H9 (cell line): ENCODE results near the gene AQP9. TPM values are rescaled to one million over a fixed set of nuclear protein-coding genes. Genes with fewer than 3 reads are reported as not detected.

Experiments used
- DNase-seq: peaks from one replicate; pipeline ENCODE4 v3.0.0-alpha.2; 2017
- H2AFZ ChIP-seq: one replicate; pipeline ENCODE4 v1.6.1; 2013; ENCODE audit warnings: mild to moderate bottlenecking, low read length, control low read depth, moderate library complexity
- H2AK5ac ChIP-seq: 2 replicates; pipeline ENCODE4 v1.6.1; 2013; ENCODE audit warnings: low read length, control low read depth, mixed read lengths; ENCODE audit not compliant: insufficient read length
- H2BK120ac ChIP-seq: one replicate; pipeline ENCODE4 v1.6.1; 2013; ENCODE audit warnings: low read depth, mild to moderate bottlenecking, low read length, control low read depth, inconsistent platforms; ENCODE audit not compliant: poor library complexity, severe bottlenecking
- H2BK12ac ChIP-seq: 2 replicates; pipeline ENCODE4 v1.6.1; 2013; ENCODE audit warnings: low read length, control low read depth, mixed read lengths, low read depth; ENCODE audit not compliant: insufficient read length
- H2BK15ac ChIP-seq: 2 replicates; pipeline ENCODE4 v1.6.1; 2013; ENCODE audit warnings: low read depth, low read length, control low read depth
- H2BK20ac ChIP-seq: one replicate; pipeline ENCODE4 v1.6.1; 2013; ENCODE audit warnings: low read depth, mild to moderate bottlenecking, low read length, control low read depth, inconsistent platforms; ENCODE audit not compliant: poor library complexity, severe bottlenecking
- H2BK5ac ChIP-seq: 2 replicates; pipeline ENCODE4 v1.6.1; 2013; ENCODE audit warnings: low read length, control low read depth, mixed read lengths; ENCODE audit not compliant: insufficient read length
- H3K14ac ChIP-seq: 2 replicates; pipeline ENCODE4 v1.6.1; 2013; ENCODE audit warnings: low read length, control low read depth; ENCODE audit not compliant: insufficient read depth
- H3K18ac ChIP-seq: 2 replicates; pipeline ENCODE4 v1.6.1; 2013; ENCODE audit warnings: low read depth, mild to moderate bottlenecking, mixed read lengths, low read length, control low read depth; ENCODE audit not compliant: insufficient read length
- H3K23ac ChIP-seq: 2 replicates; pipeline ENCODE4 v1.6.1; 2013; ENCODE audit warnings: low read length, control low read depth, mixed read lengths, low read depth; ENCODE audit not compliant: insufficient read length
- H3K23me2 ChIP-seq: 2 replicates; pipeline ENCODE4 v1.6.1; 2013; ENCODE audit warnings: low read depth, mild to moderate bottlenecking, mixed read lengths, low read length, control low read depth; ENCODE audit not compliant: insufficient read length, poor library complexity, severe bottlenecking
- H3K27ac ChIP-seq: 2 replicates; pipeline ENCODE4 v1.5.1; 2013; ENCODE audit warnings: low read length, control low read depth, mixed read lengths, low read depth; ENCODE audit not compliant: insufficient read length
- H3K27me3 ChIP-seq: 2 replicates; pipeline ENCODE4 v1.6.1; 2013; ENCODE audit warnings: low read length, control low read depth, inconsistent platforms; ENCODE audit not compliant: insufficient read depth
- H3K4ac ChIP-seq: 2 replicates; pipeline ENCODE4 v1.6.1; 2013; ENCODE audit warnings: low read depth, mild to moderate bottlenecking, control low read depth, inconsistent platforms, low read length, moderate library complexity
- H3K4me1 ChIP-seq: 2 replicates; pipeline ENCODE4 v1.6.1; 2013; ENCODE audit warnings: low read length, control low read depth, inconsistent platforms; ENCODE audit not compliant: insufficient read depth
- H3K4me2 ChIP-seq: 2 replicates; pipeline ENCODE4 v1.6.1; 2013; ENCODE audit warnings: low read length, control low read depth, mixed read lengths; ENCODE audit not compliant: insufficient read length, insufficient read depth
- H3K56ac ChIP-seq: 2 replicates; pipeline ENCODE4 v1.6.1; 2013; ENCODE audit warnings: low read depth, mild to moderate bottlenecking, mixed read lengths, low read length, control low read depth; ENCODE audit not compliant: insufficient read length
- H3K79me1 ChIP-seq: 2 replicates; pipeline ENCODE4 v1.6.1; 2013; ENCODE audit warnings: low read depth, mild to moderate bottlenecking, moderate library complexity, low read length, control low read depth, inconsistent platforms; ENCODE audit not compliant: insufficient read depth, poor library complexity, severe bottlenecking
- H3K79me2 ChIP-seq: 2 replicates; pipeline ENCODE4 v1.6.1; 2013; ENCODE audit warnings: low read length, control low read depth, inconsistent platforms; ENCODE audit not compliant: insufficient read depth
- H3K9ac ChIP-seq: 2 replicates; pipeline ENCODE4 v1.6.1; 2013; ENCODE audit warnings: low read length, control low read depth, mixed read lengths; ENCODE audit not compliant: insufficient read length; ENCODE audit errors: extremely low read depth
- H3K9me3 ChIP-seq: one replicate; pipeline ENCODE4 v1.6.1; 2013; ENCODE audit warnings: low read depth, low read length, inconsistent platforms; ENCODE audit not compliant: control insufficient read depth
- H3T11ph ChIP-seq: one replicate; pipeline ENCODE4 v1.6.1; 2013; ENCODE audit warnings: mild to moderate bottlenecking, low read length, control low read depth, inconsistent platforms
- H4K20me1 ChIP-seq: one replicate; pipeline ENCODE4 v1.6.1; 2013; ENCODE audit not compliant: control insufficient read depth, insufficient read length, insufficient read depth
- H4K5ac ChIP-seq: 2 replicates; pipeline ENCODE4 v1.6.1; 2013; ENCODE audit warnings: low read depth, mild to moderate bottlenecking, mixed read lengths, low read length, control low read depth; ENCODE audit not compliant: insufficient read length
- H4K8ac ChIP-seq: replicated peaks from 2 replicates; pipeline ENCODE4 v1.6.1; 2013; ENCODE audit warnings: low read length, control low read depth, mixed read lengths, low read depth; ENCODE audit not compliant: insufficient read length
- H4K91ac ChIP-seq: 2 replicates; pipeline ENCODE4 v1.6.1; 2013; ENCODE audit warnings: low read depth, mild to moderate bottlenecking, moderate library complexity, mixed read lengths, low read length, control low read depth; ENCODE audit not compliant: insufficient read length
- H3K27ac Mint-ChIP-seq, 3 experiments: 2 replicates in 2 of 3; 3 replicates in 1 of 3; pipeline ENCODE4 v1.8.0; 2020 to 2021; ENCODE audit warnings: mixed read lengths in 3 of 3, mild to moderate bottlenecking in 1 of 3, moderate library complexity in 1 of 3
- H3K27me3 Mint-ChIP-seq: 2 replicates; pipeline ENCODE4 v1.8.0; 2021; ENCODE audit warnings: low read depth, mild to moderate bottlenecking, moderate library complexity, mixed read lengths
- H3K36me3 Mint-ChIP-seq, 3 experiments: 2 replicates in 2 of 3; 3 replicates in 1 of 3; pipeline ENCODE4 v1.8.0; 2020 to 2021; ENCODE audit warnings: low read depth in 3 of 3, mixed read lengths in 3 of 3; ENCODE audit not compliant: insufficient read depth in 1 of 3
- H3K4me1 Mint-ChIP-seq, 2 experiments: 2 replicates each; pipeline ENCODE4 v1.8.0; 2020; ENCODE audit warnings: mixed read lengths in 2 of 2
- H3K4me3 Mint-ChIP-seq, 2 experiments: 2 replicates in 1 of 2; 3 replicates in 1 of 2; pipeline ENCODE4 v1.8.0; 2020 to 2021; ENCODE audit warnings: mild to moderate bottlenecking in 2 of 2, mixed read lengths in 2 of 2, moderate library complexity in 1 of 2
- H3K9me3 Mint-ChIP-seq, 2 experiments: 2 replicates in 1 of 2; 3 replicates in 1 of 2; pipeline ENCODE4 v1.8.0; 2020; ENCODE audit warnings: mild to moderate bottlenecking in 2 of 2, mixed read lengths in 2 of 2, moderate library complexity in 1 of 2
- CTCF ChIP-seq: fragments of 200-600 bp; sonication (generic); conservative IDR thresholded peaks from 3 replicates; pipeline ENCODE4 v1.8.0; 2021; ENCODE audit warnings: antibody characterized with exemption, mild to moderate bottlenecking
- WGBS: extraction: QIAGEN DNeasy Blood & Tissue Kit; methylation state at CpG from one replicate; pipeline ENCODE4 v1.1.7; 2013; ENCODE audit warnings: missing lambda C conversion rate, low lambda C conversion rate, mixed read lengths; ENCODE audit not compliant: insufficient read length; ENCODE audit errors: extremely low coverage; 5-methylcytosine and 5-hydroxymethylcytosine counted together
- total RNA-seq: library from RNA; stranded (reverse); gene quantifications from 2 replicates; pipeline ENCODE4 v1.2.1, GENCODE V29; 2021

AQP9 gene
- total RNA-seq, 1 experiment from 2014 or later: not detected

- no peaks in the 10 kb centered on the region for H4K20me1 ChIP-seq
- no peaks in the 10 kb centered on the region for H3K79me2 ChIP-seq
- no peaks in the 10 kb centered on the region for H3K36me3 Mint-ChIP-seq
These were observed 28.8 kb upstream of the AQP9 start for GRCh38 chr15:58109419-58109818.

More at GRCh38 chr15:58109419-58109818, 28.8 kb upstream of the AQP9 start:
- peaks cover 0 to 4% of the 10 kb centered on the region in 2 experiments; a peak in 2 of 4 replicates for H3K4me1 Mint-ChIP-seq
- no peak overlapping the region for H4K91ac ChIP-seq
- H2BK120ac ChIP-seq: no peak overlapping the region
- no peaks in the 10 kb centered on the region for H3K23me2 ChIP-seq
- no peaks in the 10 kb centered on the region for H3K9me3 ChIP-seq
- no peaks in the 10 kb centered on the region for H3K9me3 Mint-ChIP-seq
- H3K4me2 ChIP-seq: no peak overlapping the region
- no peak overlapping the region for H3T11ph ChIP-seq
- H3K56ac ChIP-seq: no peak overlapping the region
- H3K4me3 Mint-ChIP-seq: no peak overlapping the region
- H2BK5ac ChIP-seq: no peak overlapping the region
- no peak for DNase-seq
- no peaks in the 10 kb centered on the region for H3K79me1 ChIP-seq
- no peak overlapping the region for H3K23ac ChIP-seq
- no peak overlapping the region for H4K8ac ChIP-seq
- H2BK20ac ChIP-seq: no peak overlapping the region
- no peak overlapping the region for H3K27ac ChIP-seq
- no peak overlapping the region for H3K14ac ChIP-seq
- H3K9ac ChIP-seq: no peak overlapping the region
- peaks cover 2% of the 10 kb centered on the region; the same call in 1 of the 2 replicates for H3K4me1 ChIP-seq
- H3K27me3 Mint-ChIP-seq: no peaks in the 10 kb centered on the region
- no peak overlapping the region for H2AK5ac ChIP-seq
- no peak overlapping the region for H3K4ac ChIP-seq
- no peak for TF ChIP-seq CTCF
- no peak overlapping the region for H2BK12ac ChIP-seq
- H2BK15ac ChIP-seq: no peak overlapping the region
- no peak overlapping the region for H4K5ac ChIP-seq
- H3K27me3 ChIP-seq: no peaks in the 10 kb centered on the region
- no peak overlapping the region for H3K18ac ChIP-seq
- H3K27ac Mint-ChIP-seq: no peak overlapping the region
- no CpG with 5 or more reads among the region's 3 CpGs for WGBS
- H2AFZ ChIP-seq: no peak overlapping the region
